ENCODE measurements around the gene MED9. TPM values are rescaled to one million over a fixed set of nuclear protein-coding genes. Genes with fewer than 3 reads are reported as not detected.

MED9 gene
- polyA plus RNA-seq, 1 of the 3 experiments (the other 2 are of a cell fraction) = 10.1 TPM

- no peak for DNase-seq
- Histone ChIP-seq H3K4me3 (ENCODE audit: low read depth in 2 of 2, low read length in 1 of 2) (no peak overlapping the region), H3K27me3 (ENCODE audit: insufficient read depth) (no peaks in the 10 kb centered on the region), H3K9me3 (no peaks in the 10 kb centered on the region), H3K27ac (ENCODE audit: low read depth in 2 of 2, low read length in 1 of 2) (no peak overlapping the region), H3K79me2 (ENCODE audit: insufficient read depth) (no peaks in the 10 kb centered on the region; the same call in 1 of the 2 replicates), H3K9ac (no peak overlapping the region), H3K4me1 (ENCODE audit: control insufficient read depth in 1 of 2, insufficient read depth in 2 of 2, low read depth in 1 of 2, low read length in 1 of 2) (peaks cover 0 to 6% of the 10 kb centered on the region in 2 experiments; a peak in 1 of 4 replicates), H3K36me3 (replicated peaks in 1 of 2; ENCODE audit: control insufficient read depth in 1 of 2, insufficient read depth in 2 of 2, low read length in 1 of 2) (peaks cover 3 to 39% of the 10 kb centered on the region in 2 experiments), H4K20me1 (ENCODE audit: insufficient read depth) (0 out of 2 replicates have a peak, but pooled peaks cover 5% of the 10 kb centered on the region), H3K9me2 (no peaks in the 10 kb centered on the region), H3K4me2 (no peak overlapping the region), H2AFZ (ENCODE audit: low read depth) (no peak overlapping the region), H3F3A (replicated peaks; ENCODE audit: insufficient read depth) (peaks cover 2% of the 10 kb centered on the region)
- 93% methylated on average over 11 of the region's 11 CpGs for WGBS (ENCODE audit: low lambda C conversion rate)
- CTCF ChIA-PET = interaction anchor here (1.0 to 4.0 kb wide), 3 partner anchors 77 to 136 kb away, joined by 3 to 18 read pairs (median 16); no protein-coding TSS in a partner anchor
- POLR2A ChIA-PET = no interaction called here
- TF ChIP-seq TEAD4 (IDR thresholded peaks at IDR 0.05; ENCODE audit: borderline replicate concordance, insufficient read depth) = no peak
- no peak for TF ChIP-seq FOXM1 (IDR thresholded peaks at IDR 0.05; ENCODE audit: low read depth)
- TF ChIP-seq EP300 (IDR thresholded peaks at IDR 0.05; ENCODE audit: borderline replicate concordance in 1 of 2, low read depth in 1 of 2, low read length in 1 of 2) = no peak
- TF ChIP-seq TAF1 (IDR thresholded peaks at IDR 0.05; ENCODE audit: borderline replicate concordance, low read depth, low read length) = no peak
- TF ChIP-seq ELF1 (IDR thresholded peaks at IDR 0.05) = no peak
- TF ChIP-seq SIN3A (IDR thresholded peaks at IDR 0.05; ENCODE audit: borderline replicate concordance, low read depth, low read length) = no peak
- no peak for TF ChIP-seq GABPA (IDR thresholded peaks at IDR 0.05; ENCODE audit: low read depth)
- TF ChIP-seq ZBTB33 (IDR thresholded peaks at IDR 0.05; ENCODE audit: borderline replicate concordance, low read depth) = no peak
- no peak for TF ChIP-seq FOXJ3 (CRISPR knock-in tag; IDR thresholded peaks at IDR 0.05)
- no peak for TF ChIP-seq FOSL2 (IDR thresholded peaks at IDR 0.05; ENCODE audit: borderline replicate concordance, low read depth)
Measured at GRCh38 chr17:17492085-17492484, 15.3 kb downstream of the MED9 start.

GRCh38 chr17:17492571-17492970 lies 15.8 kb downstream of the MED9 start:
- Histone ChIP-seq H3K4me3 (ENCODE audit: low read depth in 2 of 2, low read length in 1 of 2) (no peak overlapping the region), H4K20me1 (ENCODE audit: insufficient read depth) (0 out of 2 replicates have a peak, but pooled peaks cover 5% of the 10 kb centered on the region), H3K27me3 (ENCODE audit: insufficient read depth) (no peaks in the 10 kb centered on the region), H3K9me2 (no peaks in the 10 kb centered on the region), H2AFZ (ENCODE audit: low read depth) (no peak overlapping the region), H3F3A (replicated peaks; ENCODE audit: insufficient read depth) (peaks cover 2% of the 10 kb centered on the region), H3K4me2 (no peak overlapping the region), H3K9ac (no peak overlapping the region), H3K27ac (ENCODE audit: low read depth in 2 of 2, low read length in 1 of 2) (no peak overlapping the region), H3K36me3 (replicated peaks in 1 of 2; ENCODE audit: control insufficient read depth in 1 of 2, insufficient read depth in 2 of 2, low read length in 1 of 2) (peaks cover 3 to 37% of the 10 kb centered on the region in 2 experiments), H3K79me2 (ENCODE audit: insufficient read depth) (no peaks in the 10 kb centered on the region; the same call in 1 of the 2 replicates), H3K4me1 (ENCODE audit: control insufficient read depth in 1 of 2, insufficient read depth in 2 of 2, low read depth in 1 of 2, low read length in 1 of 2) (peaks cover 0 to 7% of the 10 kb centered on the region in 2 experiments; a peak in 1 of 4 replicates), H3K9me3 (no peaks in the 10 kb centered on the region)
- WGBS (ENCODE audit: low lambda C conversion rate) = 91% methylated on average over 9 of the region's 9 CpGs
- POLR2A ChIA-PET = no interaction called here
- CTCF ChIA-PET = interaction anchor here (1.0 kb wide), 1 partner anchor 120 kb away, joined by 3 read pairs; no protein-coding TSS in a partner anchor
- DNase-seq = no peak
- TF ChIP-seq REST (IDR thresholded peaks at IDR 0.05; ENCODE audit: low read depth, low read length) (no peak), YY1 (IDR thresholded peaks at IDR 0.05; ENCODE audit: low read depth) (no peak), MXI1 (IDR thresholded peaks at IDR 0.05; ENCODE audit: low read depth, low read length) (no peak), SIN3A (IDR thresholded peaks at IDR 0.05; ENCODE audit: borderline replicate concordance, low read depth, low read length) (no peak), ELF1 (IDR thresholded peaks at IDR 0.05) (no peak), FOXM1 (IDR thresholded peaks at IDR 0.05; ENCODE audit: low read depth) (no peak), EZH2phosphoT487 (IDR thresholded peaks at IDR 0.05; ENCODE audit: borderline replicate concordance, low read depth) (no peak), SMC3 (IDR thresholded peaks at IDR 0.05; ENCODE audit: low read depth, low read length) (no peak), GATA2 (CRISPR knock-in tag; IDR thresholded peaks at IDR 0.05) (no peak), USF1 (IDR thresholded peaks at IDR 0.05; ENCODE audit: borderline replicate concordance, low read depth) (no peak), MEF2A (IDR thresholded peaks at IDR 0.05; ENCODE audit: borderline replicate concordance, low read depth) (no peak), TAF1 (IDR thresholded peaks at IDR 0.05; ENCODE audit: borderline replicate concordance, low read depth, low read length) (no peak), TEAD4 (IDR thresholded peaks at IDR 0.05; ENCODE audit: borderline replicate concordance, insufficient read depth) (no peak), CTCF (IDR thresholded peaks at IDR 0.05) (no peak)
